ENCODE data around the gene CDKN3. TPM values are rescaled to one million over a fixed set of nuclear protein-coding genes. Genes with fewer than 3 reads are reported as not detected.

Gene CDKN3
- total RNA-seq, 2 experiments from 2014 or later: 150 to 157 TPM

DNA sequence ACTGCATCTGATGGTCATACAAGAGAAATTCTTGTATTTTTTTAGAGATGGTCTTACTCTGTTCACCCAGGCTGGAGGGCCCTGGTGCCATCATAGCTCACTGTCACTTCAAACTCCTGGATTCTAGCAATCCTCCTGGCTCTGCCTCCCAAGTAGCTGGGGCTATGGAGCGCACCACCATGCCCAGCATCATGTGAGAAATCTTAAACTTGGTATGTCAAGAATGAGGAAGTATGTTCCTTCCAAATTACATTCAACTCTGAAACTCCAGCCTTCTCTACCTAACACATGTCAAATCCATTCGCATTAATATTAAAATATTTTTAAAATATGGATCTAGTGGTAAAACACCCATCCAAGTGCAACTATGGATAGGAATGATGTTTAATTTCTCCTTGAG is 27.5 kb upstream of the CDKN3 start:
- no peak overlapping the region for H3K27ac ChIP-seq (ENCODE audit: low read depth, low read length, poor library complexity, severe bottlenecking)
- no peak overlapping the region for H2AFZ ChIP-seq (ENCODE audit: low read length)
- H3K4me3 ChIP-seq (ENCODE audit: low read depth, low read length, poor library complexity, severe bottlenecking): no peak overlapping the region
- no peak overlapping the region for H3K4me2 ChIP-seq (ENCODE audit: low read length)
- H3K9me2 ChIP-seq (ENCODE audit: insufficient read depth, low read length): no peaks in the 10 kb centered on the region
- intact Hi-C loops (cut with micrococcal nuclease; ENCODE audit: unreplicated experiment): loop anchor here (10.0 kb wide), 2 partner anchors 195 to 405 kb away; partner anchors contain the start of gene SAMD4A
- POLR2A ChIA-PET: no interaction called here
- CTCF ChIA-PET (ENCODE audit: unreplicated experiment): interaction anchor here (0.6 kb wide), 1 partner anchor 279 kb away, joined by 3 read pairs; no protein-coding TSS in a partner anchor
- no TSS peak for BruUV-seq (replicated peaks)
- TF ChIP-seq, protein P1, sequence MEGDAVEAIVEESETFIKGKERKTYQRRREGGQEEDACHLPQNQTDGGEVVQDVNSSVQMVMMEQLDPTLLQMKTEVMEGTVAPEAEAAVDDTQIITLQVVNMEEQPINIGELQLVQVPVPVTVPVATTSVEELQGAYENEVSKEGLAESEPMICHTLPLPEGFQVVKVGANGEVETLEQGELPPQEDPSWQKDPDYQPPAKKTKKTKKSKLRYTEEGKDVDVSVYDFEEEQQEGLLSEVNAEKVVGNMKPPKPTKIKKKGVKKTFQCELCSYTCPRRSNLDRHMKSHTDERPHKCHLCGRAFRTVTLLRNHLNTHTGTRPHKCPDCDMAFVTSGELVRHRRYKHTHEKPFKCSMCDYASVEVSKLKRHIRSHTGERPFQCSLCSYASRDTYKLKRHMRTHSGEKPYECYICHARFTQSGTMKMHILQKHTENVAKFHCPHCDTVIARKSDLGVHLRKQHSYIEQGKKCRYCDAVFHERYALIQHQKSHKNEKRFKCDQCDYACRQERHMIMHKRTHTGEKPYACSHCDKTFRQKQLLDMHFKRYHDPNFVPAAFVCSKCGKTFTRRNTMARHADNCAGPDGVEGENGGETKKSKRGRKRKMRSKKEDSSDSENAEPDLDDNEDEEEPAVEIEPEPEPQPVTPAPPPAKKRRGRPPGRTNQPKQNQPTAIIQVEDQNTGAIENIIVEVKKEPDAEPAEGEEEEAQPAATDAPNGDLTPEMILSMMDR (conservative IDR thresholded peaks at IDR 0.05; ENCODE audit: low read length): no peak
- no peaks in the 10 kb centered on the region for H4K20me1 ChIP-seq (ENCODE audit: insufficient read depth, low read length)
- DNase-seq (ENCODE audit: low spot score): no peak
- no peaks in the 10 kb centered on the region for H3K36me3 ChIP-seq (ENCODE audit: insufficient read depth, low read length)
- no peaks in the 10 kb centered on the region for H3K9me3 ChIP-seq (ENCODE audit: low read length)
- H3K4me1 ChIP-seq (ENCODE audit: insufficient read depth, low read length, poor library complexity, severe bottlenecking): no peaks in the 10 kb centered on the region
- H3K79me2 ChIP-seq (ENCODE audit: insufficient read depth, low read depth, low read length): no peaks in the 10 kb centered on the region

DNA sequence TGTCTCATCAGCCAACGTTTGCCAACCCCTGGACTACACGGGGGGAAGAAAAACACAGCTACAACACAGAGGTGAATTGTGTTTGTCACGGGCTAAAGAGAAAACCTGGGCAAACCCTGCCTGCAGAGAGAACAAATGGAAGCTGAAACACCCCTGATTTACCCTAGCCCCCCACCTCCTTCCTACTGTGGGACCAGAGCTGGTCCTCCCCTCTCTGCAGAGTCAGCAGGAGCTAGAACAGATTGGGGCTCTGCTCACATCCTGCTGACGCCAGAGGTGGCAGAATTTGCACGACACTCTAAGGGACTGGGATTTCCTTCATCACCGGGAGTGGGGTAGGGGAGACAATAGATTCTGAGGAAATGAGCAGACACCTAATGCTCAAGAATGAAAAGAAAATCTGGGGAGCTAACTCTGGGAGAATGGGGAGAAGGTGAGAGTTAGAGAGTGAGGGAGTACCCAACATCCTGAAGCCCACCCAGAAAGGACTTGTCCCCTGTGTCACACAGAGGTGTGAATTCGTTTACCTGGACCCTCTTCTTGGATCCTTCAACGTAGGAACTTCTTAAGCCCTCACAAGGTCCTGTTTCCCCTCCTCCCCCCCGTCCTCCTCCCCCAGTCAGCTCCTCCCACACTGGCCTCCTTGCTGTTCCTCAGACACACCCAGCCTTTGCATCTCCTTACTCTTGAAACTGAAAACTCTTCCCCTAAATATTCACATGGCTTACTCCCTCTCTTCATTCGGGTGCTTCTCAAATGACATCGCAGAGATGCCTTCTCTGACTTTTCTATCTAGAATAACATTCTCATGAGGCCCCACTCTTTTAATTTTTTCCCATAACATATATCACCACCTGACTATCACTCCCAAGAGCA is 26.2 kb upstream of the CDKN3 start:
- CTCF ChIA-PET (ENCODE audit: unreplicated experiment): no interaction called here
- Histone ChIP-seq H3K9me2 (ENCODE audit: insufficient read depth, low read length) (no peaks in the 10 kb centered on the region), H3K4me1 (ENCODE audit: insufficient read depth, low read length, poor library complexity, severe bottlenecking) (no peaks in the 10 kb centered on the region), H3K4me2 (ENCODE audit: low read length) (no peak overlapping the region), H3K9me3 (ENCODE audit: low read length) (no peaks in the 10 kb centered on the region), H3K79me2 (ENCODE audit: insufficient read depth, low read depth, low read length) (no peaks in the 10 kb centered on the region), H3K36me3 (ENCODE audit: insufficient read depth, low read length) (no peaks in the 10 kb centered on the region), H4K20me1 (ENCODE audit: insufficient read depth, low read length) (no peaks in the 10 kb centered on the region), H2AFZ (ENCODE audit: low read length) (no peak overlapping the region), H3K4me3 (ENCODE audit: low read depth, low read length, poor library complexity, severe bottlenecking) (no peak overlapping the region), H3K27ac (ENCODE audit: low read depth, low read length, poor library complexity, severe bottlenecking) (no peak overlapping the region)
- no TSS peak for BruUV-seq (replicated peaks)
- intact Hi-C loops (cut with micrococcal nuclease; ENCODE audit: unreplicated experiment): no loop called here
- POLR2A ChIA-PET: interaction anchor here (0.7 kb wide), 1 partner anchor 49 kb away, joined by 5 read pairs; no protein-coding TSS in a partner anchor
- DNase-seq (ENCODE audit: low spot score): no peak
- no peak for TF ChIP-seq EZH2phosphoT487 (IDR thresholded peaks at IDR 0.05; ENCODE audit: borderline replicate concordance, low read depth, low read length)
- TF ChIP-seq, protein P1 (conservative IDR thresholded peaks at IDR 0.05; ENCODE audit: low read length): no peak

Measured in OCI-LY7 (cell line).